ENCODE results near the gene TDRD12.
"Not testable (repeated sequence)": the region's sequence is repeated elsewhere in the genome, so short reads cannot be mapped to it uniquely, and the experiment has no call there.

TDRD12 gene

GRCh38 chr19:32828643-32829344 is 109.2 kb downstream of the TDRD12 start:
- Histone ChIP-seq H3K9me3 (ENCODE audit: severe bottlenecking) (no peaks in the 10 kb centered on the region), H3K36me3 (no peaks in the 10 kb centered on the region), H3K27ac (no peak overlapping the region), H3K27me3 (ENCODE audit: insufficient read depth, low read depth, severe bottlenecking) (no peaks in the 10 kb centered on the region), H3K4me3 (ENCODE audit: low read depth, low read length) (no peak overlapping the region)
- DNase-seq = no peak
- TF ChIP-seq CTCF (IDR thresholded peaks at IDR 0.05; ENCODE audit: low read depth, low read length) = no peak

GRCh38 chr19:32829345-32829896 is 109.9 kb downstream of the TDRD12 start:
- no peak for DNase-seq
- H3K27ac ChIP-seq = no peak overlapping the region
- H3K27me3 ChIP-seq (ENCODE audit: insufficient read depth, low read depth, severe bottlenecking) = no peaks in the 10 kb centered on the region
- no peak overlapping the region for H3K4me3 ChIP-seq (ENCODE audit: low read depth, low read length)
- TF ChIP-seq CTCF (IDR thresholded peaks at IDR 0.05; ENCODE audit: low read depth, low read length) = no peak
- H3K36me3 ChIP-seq = no peaks in the 10 kb centered on the region
- no peaks in the 10 kb centered on the region for H3K9me3 ChIP-seq (ENCODE audit: severe bottlenecking)

GRCh38 chr19:32830231-32831014 is 110.9 kb downstream of the TDRD12 start:
- Histone ChIP-seq H3K27me3 (ENCODE audit: insufficient read depth, low read depth, severe bottlenecking) (no peaks in the 10 kb centered on the region), H3K9me3 (ENCODE audit: severe bottlenecking) (no peaks in the 10 kb centered on the region), H3K36me3 (no peaks in the 10 kb centered on the region), H3K4me3 (ENCODE audit: low read depth, low read length) (no peak overlapping the region), H3K27ac (no peak overlapping the region)
- no peak for DNase-seq
- TF ChIP-seq CTCF (IDR thresholded peaks at IDR 0.05; ENCODE audit: low read depth, low read length) = no peak

- Histone ChIP-seq H3K9me3 (ENCODE audit: severe bottlenecking) (no peaks in the 10 kb centered on the region), H3K27me3 (ENCODE audit: insufficient read depth, low read depth, severe bottlenecking) (no peaks in the 10 kb centered on the region), H3K36me3 (no peaks in the 10 kb centered on the region), H3K27ac (no peak overlapping the region), H3K4me3 (ENCODE audit: low read depth, low read length) (no peak overlapping the region)
- no peak for TF ChIP-seq CTCF (IDR thresholded peaks at IDR 0.05; ENCODE audit: low read depth, low read length)
- no peak for DNase-seq
These were observed 112.0 kb downstream of the TDRD12 start for GRCh38 chr19:32831611-32832010.

- H3K9me3 ChIP-seq (ENCODE audit: severe bottlenecking); H3K27me3 ChIP-seq (ENCODE audit: insufficient read depth, low read depth, severe bottlenecking); DNase-seq; H3K4me3 ChIP-seq (ENCODE audit: low read depth, low read length); H3K27ac ChIP-seq; H3K36me3 ChIP-seq: not testable (repeated sequence)
These were observed 112.5 kb downstream of the TDRD12 start for GRCh38 chr19:32832094-32832493.

- DNase-seq; H3K27ac ChIP-seq; H3K27me3 ChIP-seq (ENCODE audit: insufficient read depth, low read depth, severe bottlenecking); H3K36me3 ChIP-seq; H3K9me3 ChIP-seq (ENCODE audit: severe bottlenecking); H3K4me3 ChIP-seq (ENCODE audit: low read depth, low read length): not testable (repeated sequence)
These were observed 113.3 kb downstream of the TDRD12 start for GRCh38 chr19:32832825-32833224.

- not testable (repeated sequence) for H3K27me3 ChIP-seq (ENCODE audit: insufficient read depth, low read depth, severe bottlenecking); DNase-seq; H3K4me3 ChIP-seq (ENCODE audit: low read depth, low read length); H3K27ac ChIP-seq; H3K9me3 ChIP-seq (ENCODE audit: severe bottlenecking); H3K36me3 ChIP-seq
These were observed 113.8 kb downstream of the TDRD12 start for GRCh38 chr19:32833388-32833787.

All from WERI-Rb-1 (cell line).